G401 (cell line): ENCODE measurements around the gene ENOSF1. TPM values are rescaled to one million over a fixed set of nuclear protein-coding genes. Genes with fewer than 3 reads are reported as not detected.
"Not testable (repeated sequence)": the region's sequence is repeated elsewhere in the genome, so short reads cannot be mapped to it uniquely, and the experiment has no call there.

Experiments
- DNase-seq: peaks from one replicate; pipeline ENCODE4 v3.0.0-alpha.2; 2015; ENCODE audit warnings: low spot score
- in situ Hi-C: cut with HindIII; loops from 2 replicates; pipeline ENCODE4 v1.10.0; 2016; ENCODE audit warnings: low sequenced_read_pairs, mixed read lengths
- total RNA-seq: library from RNA; depleted of rRNA; stranded (reverse); fragments of >200 nt; shearing (Covaris generic); gene quantifications from 2 replicates; pipeline ENCODE4 v1.2.3, GENCODE V29; 2014

The ENOSF1 gene
- total RNA-seq, 1 experiment from 2014 or later = 57.1 TPM

- no peak for DNase-seq
- in situ Hi-C loops = no loop called here
Measured at GRCh38 chr18:709771-710170, 2.7 kb downstream of the ENOSF1 start.

- in situ Hi-C loops = no loop called here
- no peak for DNase-seq
Measured at GRCh38 chr18:708096-708495, 4.3 kb downstream of the ENOSF1 start.

- in situ Hi-C loops = no loop called here
Measured at GRCh38 chr18:706405-706804, 6.0 kb downstream of the ENOSF1 start.

GRCh38 chr18:703213-703967 lies 9.0 kb downstream of the ENOSF1 start:
- in situ Hi-C loops = no loop called here
- no peak for DNase-seq

More at GRCh38 chr18:706405-706804, 6.0 kb downstream of the ENOSF1 start:
- DNase-seq = no peak

- in situ Hi-C loops = no loop called here
- DNase-seq = no peak
Measured at GRCh38 chr18:697800-698199, 14.6 kb downstream of the ENOSF1 start.

DNA sequence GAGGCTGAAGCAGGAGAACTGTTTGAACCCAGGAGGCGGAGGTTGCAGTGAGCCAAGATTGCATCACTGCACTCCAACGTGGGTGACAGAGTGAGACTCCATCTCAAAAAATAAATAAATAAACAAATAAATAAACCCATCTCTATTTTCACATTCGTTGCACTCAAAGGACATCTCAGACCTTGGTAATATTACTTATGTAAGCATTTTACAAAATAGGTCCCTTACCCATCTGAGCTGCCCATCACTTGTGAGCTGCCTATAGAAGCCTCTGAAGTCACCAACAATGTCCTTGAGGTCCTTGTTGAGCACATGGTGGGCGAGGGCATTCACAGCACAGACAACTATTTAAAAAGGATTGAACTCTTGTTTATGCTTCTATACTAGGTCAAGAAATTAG lies 15.4 kb downstream of the ENOSF1 start:
- no peak for DNase-seq
- in situ Hi-C loops = no loop called here

DNA sequence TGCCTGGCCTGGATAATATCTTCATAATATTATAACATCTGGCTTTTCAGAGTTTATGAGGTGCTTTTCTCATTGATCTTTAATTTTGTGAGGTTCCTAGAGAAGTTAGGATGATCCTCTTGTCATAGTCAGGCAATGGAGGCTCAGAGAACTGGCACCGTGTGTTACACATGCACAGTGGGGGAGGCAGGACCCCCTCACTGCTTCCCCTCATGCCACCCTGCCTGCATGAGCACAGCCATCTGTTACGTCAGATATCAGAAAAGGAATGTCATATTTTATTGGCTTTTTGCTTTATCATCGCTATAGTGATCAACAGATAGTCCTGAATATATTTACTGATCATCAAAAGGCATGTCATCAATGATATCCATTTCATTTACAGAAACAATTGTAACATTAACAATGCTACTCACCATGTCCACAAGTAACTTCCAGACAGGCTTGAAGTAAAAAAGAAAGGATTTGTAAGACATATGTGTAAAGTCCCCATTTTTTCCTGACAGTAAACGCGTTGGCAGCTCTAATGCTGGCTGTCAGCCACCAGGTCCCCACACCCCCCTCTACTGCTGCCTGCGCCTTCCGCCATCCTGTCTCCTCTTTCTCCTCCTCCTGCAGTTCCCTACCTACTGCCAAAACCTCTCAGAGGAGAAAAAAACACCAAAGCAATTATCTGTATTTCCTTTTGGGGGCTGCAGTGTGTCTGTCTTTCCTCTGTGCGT lies 18.8 kb downstream of the ENOSF1 start:
- no peak for DNase-seq
- in situ Hi-C loops = no loop called here

DNA sequence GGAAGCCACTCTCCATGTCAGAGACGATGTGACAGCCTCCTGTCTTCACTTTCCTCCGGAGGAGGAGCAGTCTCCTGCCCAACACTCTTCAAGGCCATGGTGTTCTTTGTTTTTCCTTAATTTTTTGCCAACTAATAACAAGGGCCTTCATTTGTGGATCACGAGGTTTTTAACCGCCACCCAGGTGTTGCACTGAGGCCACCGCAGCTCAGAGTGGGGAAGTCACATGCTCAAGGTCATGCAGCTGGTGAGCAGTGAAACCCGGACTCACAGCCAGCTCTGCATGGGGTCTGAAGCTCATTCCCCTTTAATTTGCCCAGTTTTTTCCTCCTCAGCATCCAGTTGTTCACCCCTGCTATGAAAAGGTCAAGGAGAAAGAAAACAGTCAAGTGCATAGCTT lies 19.6 kb downstream of the ENOSF1 start:
- in situ Hi-C loops = no loop called here
- no peak for DNase-seq

DNA sequence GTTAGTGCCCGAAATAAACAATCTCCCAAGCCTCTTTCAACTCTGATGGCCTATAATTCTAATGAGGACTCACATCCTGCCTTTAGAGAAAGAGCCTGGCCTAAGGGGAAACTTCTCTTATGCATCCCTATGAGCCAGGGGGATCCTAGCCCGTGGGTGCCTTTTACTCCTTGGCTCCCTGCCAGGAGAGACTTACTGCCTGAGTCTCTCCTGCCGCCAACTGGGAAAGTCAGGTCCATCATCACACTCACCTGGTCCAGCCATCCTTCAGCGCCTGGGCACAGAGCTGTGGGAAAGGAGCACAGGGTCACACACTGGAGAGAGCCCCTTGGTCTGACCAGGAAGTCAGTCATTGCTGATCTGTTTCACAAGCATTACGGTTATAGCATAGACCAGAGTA lies 24.1 kb downstream of the ENOSF1 start:
- in situ Hi-C loops = no loop called here
- DNase-seq = no peak

DNA sequence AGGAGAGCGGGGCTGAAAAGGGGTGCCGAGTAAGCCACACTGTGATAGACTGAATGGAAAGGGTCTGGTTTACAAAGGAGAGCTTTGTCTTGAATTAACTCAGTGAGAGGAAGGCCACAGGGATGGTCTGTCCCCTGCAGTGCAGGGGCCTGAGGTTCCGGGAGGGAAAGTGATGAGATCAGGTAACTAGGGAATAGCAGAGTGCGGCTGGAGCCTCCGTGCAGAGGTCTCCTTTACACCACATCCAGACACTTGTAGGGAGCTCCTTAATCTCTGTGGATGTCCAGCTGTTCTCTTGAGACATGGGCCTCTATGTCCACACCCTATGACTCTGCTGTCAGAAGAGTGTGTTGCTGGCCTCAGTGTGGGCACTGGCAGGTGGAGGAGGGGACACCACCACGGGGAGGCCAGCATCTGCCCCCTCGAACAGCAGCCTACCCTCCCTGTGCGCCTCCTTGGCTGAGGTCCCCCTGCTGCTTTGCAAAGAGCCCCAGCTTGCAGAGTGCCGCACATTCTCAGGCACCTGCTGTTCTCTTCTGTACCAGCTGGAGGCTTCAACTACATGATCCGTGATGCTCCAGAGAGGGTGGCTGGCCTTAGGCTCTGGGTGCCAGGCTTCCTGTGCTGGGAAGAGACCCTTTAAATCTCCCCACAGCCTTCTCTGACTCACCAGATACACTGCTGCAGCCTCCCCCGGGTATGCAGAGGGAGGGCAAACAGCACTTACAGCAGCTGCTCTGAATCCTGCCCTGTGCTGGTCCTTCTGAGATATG lies 25.9 kb downstream of the ENOSF1 start:
- DNase-seq = no peak
- in situ Hi-C loops = no loop called here

DNA sequence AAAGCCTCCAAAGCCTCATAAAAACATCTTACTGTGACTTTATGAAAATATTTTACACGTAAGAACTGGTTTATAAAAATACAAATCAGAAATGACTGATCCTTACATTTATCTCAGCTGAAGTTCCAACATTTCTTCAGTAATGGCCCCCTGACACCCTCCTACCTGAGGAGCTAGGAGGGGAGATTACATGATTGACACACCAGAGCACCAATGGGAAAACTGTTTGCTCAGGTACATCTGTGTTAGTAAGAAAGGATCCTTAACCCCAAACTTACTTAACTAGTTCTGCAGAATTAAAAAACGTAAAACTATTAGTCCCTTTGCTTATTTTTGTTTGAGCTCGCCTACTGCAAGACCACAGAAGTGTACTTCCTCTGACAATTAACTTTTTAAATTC lies 27.0 kb downstream of the ENOSF1 start:
- in situ Hi-C loops = no loop called here
- no peak for DNase-seq

DNA sequence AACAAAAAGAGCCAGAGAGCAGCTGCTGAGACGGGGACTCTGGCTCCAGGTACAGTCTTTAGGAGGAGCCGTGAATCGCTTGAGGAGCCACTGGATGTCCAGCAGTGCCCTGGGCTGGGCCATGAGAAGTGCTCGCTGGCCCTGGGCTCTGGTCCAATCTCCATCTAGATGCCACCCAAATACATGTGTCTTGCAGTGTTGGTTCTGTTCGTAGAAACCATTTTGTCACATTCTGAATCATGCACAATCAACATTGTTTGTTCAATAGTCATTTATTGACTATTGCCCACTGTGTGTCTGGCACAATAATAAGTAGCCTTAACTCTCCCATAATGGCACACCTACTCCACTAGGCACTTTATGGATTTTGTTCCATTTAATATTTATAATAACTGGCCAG lies 28.9 kb downstream of the ENOSF1 start:
- in situ Hi-C loops = no loop called here
- no peak for DNase-seq

DNA sequence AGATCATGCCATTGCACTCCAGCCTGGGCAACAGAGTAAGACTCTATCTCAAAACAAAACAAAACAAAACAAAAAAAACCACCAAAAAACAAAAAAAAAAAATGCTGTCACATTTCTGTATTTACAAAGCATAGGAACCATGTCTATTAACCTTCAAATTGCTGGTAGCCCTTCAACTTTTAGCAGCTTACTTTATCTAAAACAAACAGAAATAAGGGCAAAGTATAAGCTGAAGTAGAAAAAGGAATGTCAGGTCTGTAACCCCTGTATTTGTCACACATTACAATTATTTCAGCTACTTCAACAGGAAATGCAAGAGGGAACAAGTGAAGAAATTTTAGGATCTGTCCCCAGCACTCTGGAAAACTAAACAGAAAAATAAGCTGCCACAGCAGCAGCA lies 29.6 kb downstream of the ENOSF1 start:
- in situ Hi-C loops = no loop called here

DNA sequence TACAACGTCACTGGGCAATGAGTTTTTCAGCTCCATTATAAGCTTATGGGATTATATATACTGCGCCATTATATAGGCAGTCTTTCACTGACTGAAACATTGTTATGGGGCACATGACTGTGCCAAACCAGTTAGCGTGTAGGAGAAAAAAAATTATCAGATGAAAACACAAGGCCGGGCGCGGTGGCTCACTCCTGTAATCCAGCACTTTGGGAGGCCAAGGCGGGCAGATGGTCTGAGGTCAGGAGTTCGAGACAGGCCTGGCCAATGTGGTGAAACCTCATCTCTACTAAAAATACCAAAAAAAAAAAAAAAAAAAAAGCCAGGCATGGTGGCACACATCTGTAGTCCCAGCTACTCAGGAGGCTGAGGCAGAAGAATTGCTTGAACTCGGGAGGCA lies 30.0 kb downstream of the ENOSF1 start:
- in situ Hi-C loops, DNase-seq: not testable (repeated sequence)

More for the DNA sequence above, 29.6 kb downstream of the ENOSF1 start:
- DNase-seq = no peak

DNA sequence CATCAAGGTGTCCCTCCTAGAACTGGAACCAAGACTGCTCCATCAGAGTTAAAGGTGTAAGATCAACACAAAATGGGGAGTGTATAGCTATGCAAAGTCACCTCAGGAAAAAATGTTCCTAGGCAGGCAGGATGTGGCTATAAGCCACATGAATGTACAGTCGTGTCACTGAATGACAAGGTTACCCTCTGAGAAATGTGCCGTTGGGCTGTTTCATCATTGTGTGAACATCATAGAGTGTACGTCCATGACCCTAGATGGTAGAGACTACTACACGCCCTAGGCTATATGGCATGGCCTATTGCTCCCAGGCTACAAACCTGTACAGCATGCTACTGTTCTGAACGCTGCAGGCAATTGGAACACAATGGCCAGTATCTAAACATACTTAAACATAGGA lies 30.4 kb downstream of the ENOSF1 start:
- no peak for DNase-seq
- in situ Hi-C loops = no loop called here

- in situ Hi-C loops = no loop called here
- DNase-seq = no peak
Measured at GRCh38 chr18:680392-680791, 32.0 kb downstream of the ENOSF1 start.

- no peak for DNase-seq
- in situ Hi-C loops = no loop called here
Measured at GRCh38 chr18:679516-679915, 32.9 kb downstream of the ENOSF1 start.

DNA sequence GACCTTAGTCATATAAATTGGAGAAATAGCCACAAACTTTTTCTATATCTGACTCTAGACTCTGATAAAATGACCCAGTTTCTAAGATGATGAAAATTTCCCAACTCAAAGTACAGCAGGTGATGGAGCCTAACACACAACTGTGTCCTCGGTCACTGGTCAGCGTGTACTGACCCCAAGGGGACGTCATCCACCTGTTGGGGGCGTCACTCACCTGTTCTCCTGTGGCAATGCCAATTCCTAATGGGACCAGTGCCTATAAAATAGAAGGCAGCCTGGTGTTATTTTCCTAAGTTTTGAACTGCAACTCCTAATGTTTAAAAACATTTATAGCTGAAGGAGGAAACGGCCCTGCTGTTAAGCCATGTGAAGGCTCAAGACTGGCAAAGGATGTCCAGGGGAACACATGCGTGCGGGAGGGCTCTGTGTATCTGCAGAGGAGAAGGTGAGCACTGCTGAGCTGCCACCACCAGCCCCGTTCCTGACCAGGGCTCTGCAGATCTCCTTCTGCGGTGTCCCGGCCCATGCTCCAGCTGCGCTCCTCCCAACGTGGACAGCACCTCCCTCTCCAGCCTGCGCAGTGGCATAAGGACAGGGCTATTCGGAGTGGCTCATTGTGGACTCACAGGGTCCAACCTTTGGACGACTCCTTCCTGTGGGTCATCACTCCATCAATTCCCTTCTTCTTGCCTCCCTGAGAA lies 33.8 kb downstream of the ENOSF1 start:
- in situ Hi-C loops = no loop called here

GRCh38 chr18:677951-678381 lies 34.5 kb downstream of the ENOSF1 start:
- no peak for DNase-seq
- in situ Hi-C loops = no loop called here

More for the DNA sequence above, 33.8 kb downstream of the ENOSF1 start:
- no peak for DNase-seq
